ENCODE measurements around the gene MAST4.

DNA sequence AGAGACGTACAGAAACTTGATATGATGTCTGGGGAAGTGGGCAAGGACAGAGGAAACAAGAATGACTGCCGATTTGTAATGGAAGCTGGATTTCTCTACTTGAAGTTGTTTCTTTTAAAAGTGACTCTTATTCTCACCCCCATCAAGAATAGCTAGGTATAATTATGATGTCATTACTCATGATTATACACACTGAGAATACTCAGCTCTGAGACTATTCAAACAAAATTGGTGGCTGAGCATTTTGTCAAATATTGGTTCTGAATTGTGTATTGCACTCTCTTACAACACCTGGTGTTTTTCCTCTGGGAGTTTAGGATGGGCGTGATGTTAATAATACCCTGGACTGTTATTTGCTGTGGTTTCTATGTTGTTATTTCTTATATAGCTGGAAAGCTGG lies 46.3 kb downstream of the MAST4 start:
- TF ChIP-seq, protein P1, sequence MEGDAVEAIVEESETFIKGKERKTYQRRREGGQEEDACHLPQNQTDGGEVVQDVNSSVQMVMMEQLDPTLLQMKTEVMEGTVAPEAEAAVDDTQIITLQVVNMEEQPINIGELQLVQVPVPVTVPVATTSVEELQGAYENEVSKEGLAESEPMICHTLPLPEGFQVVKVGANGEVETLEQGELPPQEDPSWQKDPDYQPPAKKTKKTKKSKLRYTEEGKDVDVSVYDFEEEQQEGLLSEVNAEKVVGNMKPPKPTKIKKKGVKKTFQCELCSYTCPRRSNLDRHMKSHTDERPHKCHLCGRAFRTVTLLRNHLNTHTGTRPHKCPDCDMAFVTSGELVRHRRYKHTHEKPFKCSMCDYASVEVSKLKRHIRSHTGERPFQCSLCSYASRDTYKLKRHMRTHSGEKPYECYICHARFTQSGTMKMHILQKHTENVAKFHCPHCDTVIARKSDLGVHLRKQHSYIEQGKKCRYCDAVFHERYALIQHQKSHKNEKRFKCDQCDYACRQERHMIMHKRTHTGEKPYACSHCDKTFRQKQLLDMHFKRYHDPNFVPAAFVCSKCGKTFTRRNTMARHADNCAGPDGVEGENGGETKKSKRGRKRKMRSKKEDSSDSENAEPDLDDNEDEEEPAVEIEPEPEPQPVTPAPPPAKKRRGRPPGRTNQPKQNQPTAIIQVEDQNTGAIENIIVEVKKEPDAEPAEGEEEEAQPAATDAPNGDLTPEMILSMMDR (IDR thresholded peaks at IDR 0.05; ENCODE audit: low read length) = no peak
- TF ChIP-seq EZH2phosphoT487 (IDR thresholded peaks at IDR 0.05; ENCODE audit: low read length) (no peak), EZH2 (optimal IDR thresholded peaks at IDR 0.05; ENCODE audit: low read depth, low read length) (no peak)

Measured in MM.1S (cell line).